Melanocyte of skin (primary cell): ENCODE data around the gene TMEM18. TPM values are rescaled to one million over a fixed set of nuclear protein-coding genes. Genes with fewer than 3 reads are reported as not detected.

Experiments used
- total RNA-seq, 2 donors: library from RNA; depleted of rRNA; stranded (reverse); fragments of >200 nt; gene quantifications; 2 replicates each; pipeline ENCODE4 v1.2.3, GENCODE V29; 2012

Gene TMEM18
- total RNA-seq, result 10 to 100 TPM in 1 of 2 donors, 1 to 10 TPM in 1; 7.2 to 15.7 TPM

DNA sequence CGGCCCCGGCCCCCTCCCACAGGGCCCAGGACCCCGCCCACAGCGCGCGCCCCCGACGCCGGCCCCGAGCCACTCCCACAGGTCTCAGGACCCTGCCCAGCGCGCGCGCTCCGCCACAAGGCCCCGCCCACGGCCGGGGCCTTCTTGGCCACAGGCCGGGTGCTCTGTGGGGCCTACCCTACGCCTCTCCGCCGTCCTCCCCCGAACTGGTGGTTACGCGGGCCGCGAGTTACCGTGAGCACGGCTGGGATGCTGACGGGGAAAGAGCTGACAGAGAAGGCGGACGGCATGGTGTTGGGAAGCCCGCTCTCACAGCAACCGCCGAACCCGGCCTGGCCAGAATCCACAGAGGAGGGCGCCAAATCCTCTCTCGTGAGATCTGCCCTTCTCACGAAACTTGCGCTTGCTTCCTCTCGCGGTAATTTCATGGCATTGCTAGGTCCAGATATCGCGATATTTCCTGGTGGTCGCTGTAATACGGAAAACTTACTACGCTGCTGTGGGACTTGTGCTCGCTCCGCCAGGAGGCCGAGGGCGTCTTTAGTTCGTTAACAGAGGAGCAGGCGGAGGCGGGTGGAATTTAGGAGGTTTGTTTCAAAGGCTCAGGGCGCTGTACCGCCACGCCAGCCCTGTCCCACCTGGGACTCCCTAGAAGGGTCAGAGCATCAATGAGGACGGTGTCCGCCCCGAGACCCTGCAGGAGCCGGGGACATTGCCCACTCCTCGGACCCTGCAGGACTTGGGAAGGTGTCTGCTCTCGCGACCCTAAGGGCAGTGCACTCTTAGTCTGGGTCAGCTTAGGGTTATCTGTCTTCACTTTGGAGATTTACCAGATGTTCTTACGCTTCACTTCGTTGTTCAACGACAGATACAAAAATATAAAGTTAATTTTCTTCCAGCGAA lies at the start of gene TMEM18:
TMEM18 (minus strand) TSS at position 351 of the 903 bp plus-strand sequence; CDS start at position 290, 61 bp downstream.

